H1 (cell line): ENCODE data around the gene CCL15.

ENCODE experiments used
- CTCF ChIP-seq, 3 experiments: IDR thresholded peaks; 1 replicate in 2 of 3; 2 replicates in 1 of 3; pipeline versions ENCODE4 v1.5.1 to v1.6.1; 2011; ENCODE audit warnings: low read length in 3 of 3, mild to moderate bottlenecking in 3 of 3, inconsistent platforms in 2 of 3, low read depth in 1 of 3, moderate library complexity in 1 of 3; ENCODE audit not compliant: insufficient read depth in 1 of 3; ENCODE audit errors: control extremely low read depth in 1 of 3
- SUZ12 ChIP-seq: fragments of 200-600 bp; sonication (generic); IDR thresholded peaks from 2 replicates; pipeline ENCODE4 v1.6.1; 2012; ENCODE audit warnings: mild to moderate bottlenecking, inconsistent platforms, low read length, moderate library complexity, mixed read lengths

- TF ChIP-seq CTCF (IDR thresholded peaks at IDR 0.05; ENCODE audit: control extremely low read depth in 1 of 3, insufficient read depth in 1 of 3, low read depth in 1 of 3, low read length in 3 of 3): no peak
- TF ChIP-seq SUZ12: no peak
Measured at GRCh38 chr17:36016555-36016954, 15.2 kb upstream of the CCL15 start.
